ENCODE measurements around the gene EFNA4. TPM values are rescaled to one million over a fixed set of nuclear protein-coding genes. Genes with fewer than 3 reads are reported as not detected.

EFNA4 gene
- total and polyA plus RNA-seq, 2 of the 4 experiments (the other 2 are of a cell fraction) = 3.8 to 11.8 TPM

DNA sequence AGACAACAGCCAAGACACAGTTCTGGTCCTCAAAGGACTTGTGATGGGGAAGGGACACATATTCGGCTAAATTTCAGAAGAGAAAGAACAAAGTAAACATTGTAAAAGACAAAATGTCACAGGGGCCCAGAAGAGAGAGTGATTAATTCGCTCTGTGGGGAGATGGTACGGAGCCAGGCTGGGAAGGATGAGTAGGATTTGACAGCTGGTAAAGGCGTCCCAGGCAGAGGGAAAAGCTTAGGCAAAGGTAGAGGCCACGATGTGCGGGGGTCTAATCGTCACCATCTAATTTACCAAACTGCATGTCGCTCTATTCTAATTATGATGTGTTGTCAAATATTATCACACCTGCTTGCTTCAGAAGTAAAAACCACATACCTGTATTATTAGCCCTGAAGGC lies 46.8 kb downstream of the EFNA4 start:
- dilution Hi-C loops (cut with HindIII; ENCODE audit: low sequenced_read_pairs, unreplicated experiment) = no loop called here
- intact Hi-C loops (cut with micrococcal nuclease) = no loop called here
- POLR2A ChIA-PET (ENCODE audit: unreplicated experiment) = no interaction called here
- Histone ChIP-seq H3K56ac (ENCODE audit: extremely low read depth, insufficient read depth, low read length) (no peak overlapping the region), H3K4ac (ENCODE audit: low read depth, low read length) (no peak overlapping the region), H3K4me3 (ENCODE audit: insufficient read depth, low read depth, low read length) (no peak overlapping the region), H3K4me1 (ENCODE audit: control insufficient read depth, insufficient read depth, low read length) (no peaks in the 10 kb centered on the region), H2BK15ac (ENCODE audit: low read depth, low read length) (no peak overlapping the region), H4K20me1 (ENCODE audit: insufficient read depth, low read length) (no peaks in the 10 kb centered on the region), H3K9ac (ENCODE audit: low read depth, low read length) (no peak overlapping the region), H4K8ac (ENCODE audit: low read depth in 2 of 2, low read length in 2 of 2) (no peak overlapping the region), H3K27me3 (ENCODE audit: control insufficient read depth, insufficient read depth, low read length) (peaks cover 54% of the 10 kb centered on the region), H2AFZ (replicated peaks; ENCODE audit: low read length, poor library complexity) (no peak overlapping the region), H3K9me1 (ENCODE audit: insufficient read depth, low read length) (no peaks in the 10 kb centered on the region), H3K4me2 (ENCODE audit: low read depth, low read length) (no peak overlapping the region), H3K14ac (replicated peaks; ENCODE audit: low read depth, low read length) (no peak overlapping the region), H3K27ac (ENCODE audit: insufficient read depth, low read length) (no peak overlapping the region), H2AK5ac (ENCODE audit: low read depth, low read length) (no peak overlapping the region), H2BK120ac (ENCODE audit: low read depth, low read length) (no peak overlapping the region), H4K91ac (ENCODE audit: insufficient read depth, low read depth, low read length) (no peak overlapping the region), H3K9me3 (ENCODE audit: control insufficient read depth, insufficient read depth, low read length) (no peaks in the 10 kb centered on the region), H2AK9ac (replicated peaks; ENCODE audit: low read depth, low read length, poor library complexity) (no peak overlapping the region), H2BK20ac (ENCODE audit: low read depth, low read length) (no peak overlapping the region), H3K36me3 (ENCODE audit: control insufficient read depth, insufficient read depth, low read length) (no peaks in the 10 kb centered on the region), H2BK5ac (ENCODE audit: low read depth, low read length, poor library complexity, severe bottlenecking) (no peak overlapping the region), H3K23ac (ENCODE audit: low read depth, low read length) (no peak overlapping the region), H3K79me1 (ENCODE audit: low read depth in 1 of 2, low read length in 2 of 2) (no peaks in the 10 kb centered on the region), H3K18ac (ENCODE audit: low read depth, low read length) (no peak overlapping the region), H4K5ac (ENCODE audit: low read depth, low read length) (no peak overlapping the region)
- DNase-seq (no peak), ATAC-seq (ENCODE audit: low read depth) (no peak)
- CTCF ChIA-PET = interaction anchor here (0.6 kb wide), 1 partner anchor 33 kb away, joined by 3 read pairs; no protein-coding TSS in a partner anchor
- in situ Hi-C loops (cut with MboI; ENCODE audit: low sequenced_read_pairs) = no loop called here
- BruUV-seq (replicated peaks) = no TSS peak
- WGBS, 2 experiments (ENCODE audit: extremely low coverage in 2 of 2, insufficient read length in 1 of 2) = 33% methylated on average over 2 of the region's 8 CpGs; no CpG with 5 or more reads in 1 of the 2 experiments
- TF ChIP-seq FOS (IDR thresholded peaks at IDR 0.05; ENCODE audit: low read depth, low read length) (no peak), SMC3 (IDR thresholded peaks at IDR 0.05; ENCODE audit: low read depth, low read length) (no peak), MXI1 (IDR thresholded peaks at IDR 0.05; ENCODE audit: borderline replicate concordance, low read depth, low read length) (no peak), RCOR1 (IDR thresholded peaks at IDR 0.05; ENCODE audit: insufficient replicate concordance, low read length) (no peak), POLR2A (IDR thresholded peaks at IDR 0.05; ENCODE audit: low read depth, low read length) (no peak), CEBPB (IDR thresholded peaks at IDR 0.05; ENCODE audit: low read depth, low read length) (no peak), NFE2L2 (IDR thresholded peaks at IDR 0.05; ENCODE audit: low read depth, low read length) (no peak), RAD21 (IDR thresholded peaks at IDR 0.05; ENCODE audit: low read length) (no peak), BHLHE40 (IDR thresholded peaks at IDR 0.05; ENCODE audit: low read depth, low read length) (no peak)
- TF ChIP-seq, protein P1, sequence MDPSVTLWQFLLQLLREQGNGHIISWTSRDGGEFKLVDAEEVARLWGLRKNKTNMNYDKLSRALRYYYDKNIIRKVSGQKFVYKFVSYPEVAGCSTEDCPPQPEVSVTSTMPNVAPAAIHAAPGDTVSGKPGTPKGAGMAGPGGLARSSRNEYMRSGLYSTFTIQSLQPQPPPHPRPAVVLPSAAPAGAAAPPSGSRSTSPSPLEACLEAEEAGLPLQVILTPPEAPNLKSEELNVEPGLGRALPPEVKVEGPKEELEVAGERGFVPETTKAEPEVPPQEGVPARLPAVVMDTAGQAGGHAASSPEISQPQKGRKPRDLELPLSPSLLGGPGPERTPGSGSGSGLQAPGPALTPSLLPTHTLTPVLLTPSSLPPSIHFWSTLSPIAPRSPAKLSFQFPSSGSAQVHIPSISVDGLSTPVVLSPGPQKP (IDR thresholded peaks at IDR 0.05; ENCODE audit: borderline replicate concordance, low read depth, low read length) = no peak
- TF ChIP-seq, protein P2, sequence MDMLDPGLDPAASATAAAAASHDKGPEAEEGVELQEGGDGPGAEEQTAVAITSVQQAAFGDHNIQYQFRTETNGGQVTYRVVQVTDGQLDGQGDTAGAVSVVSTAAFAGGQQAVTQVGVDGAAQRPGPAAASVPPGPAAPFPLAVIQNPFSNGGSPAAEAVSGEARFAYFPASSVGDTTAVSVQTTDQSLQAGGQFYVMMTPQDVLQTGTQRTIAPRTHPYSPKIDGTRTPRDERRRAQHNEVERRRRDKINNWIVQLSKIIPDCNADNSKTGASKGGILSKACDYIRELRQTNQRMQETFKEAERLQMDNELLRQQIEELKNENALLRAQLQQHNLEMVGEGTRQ (IDR thresholded peaks at IDR 0.05; ENCODE audit: low read depth, low read length) = no peak
